Heart right ventricle (tissue), 16 donors: ENCODE results near the gene SERTAD2. TPM values are rescaled to one million over a fixed set of nuclear protein-coding genes. Genes with fewer than 3 reads are reported as not detected.

Experiments
- ATAC-seq, 8 donors: fragments of 200-7000 bp; cut with Tn5 transposase; one replicate each; pipeline ENCODE4 v1.9.1; 2020; ENCODE audit warnings: mild to moderate bottlenecking in 8 of 8, moderate library complexity in 8 of 8, moderate number of reproducible peaks in 1 of 8
- DNase-seq, 2 donors: peaks; one replicate each; pipeline ENCODE4 v3.0.0-alpha.2; 2020
- H3K27ac ChIP-seq, 10 donors: fragments of 200-600 bp; sonication (generic) in 2 of 10; one replicate each; pipeline versions ENCODE4 v1.5.0 to v1.8.0; 2020 to 2022; ENCODE audit warnings: mild to moderate bottlenecking in 3 of 10
- H3K27me3 ChIP-seq, 7 donors: fragments of 200-600 bp; one replicate each; pipeline ENCODE4 v1.8.0; 2021 to 2022; ENCODE audit warnings: mild to moderate bottlenecking in 2 of 7
- H3K36me3 ChIP-seq, 9 donors: fragments of 200-600 bp; sonication (generic) in 1 of 9; one replicate each; pipeline versions ENCODE4 v1.5.0 to v1.8.0; 2020 to 2022; ENCODE audit warnings: mild to moderate bottlenecking in 2 of 9
- H3K4me1 ChIP-seq, 9 donors: fragments of 200-600 bp; sonication (generic) in 1 of 9; one replicate each; pipeline versions ENCODE4 v1.5.0 to v1.8.0; 2020 to 2022; ENCODE audit warnings: mild to moderate bottlenecking in 4 of 9
- H3K4me3 ChIP-seq, 10 donors: fragments of 200-600 bp; sonication (generic) in 2 of 10; one replicate each; pipeline versions ENCODE4 v1.5.0 to v1.8.0; 2020 to 2022; ENCODE audit warnings: mild to moderate bottlenecking in 7 of 10, moderate library complexity in 2 of 10
- H3K9me3 ChIP-seq, 11 donors: fragments of 200-600 bp in 10 of 11; sonication (generic) in 2 of 11; one replicate each; pipeline versions ENCODE4 v1.5.0 to v1.8.0; 2013 to 2022; ENCODE audit warnings: mild to moderate bottlenecking in 2 of 11, control low read depth in 1 of 11, moderate library complexity in 1 of 11
- CTCF ChIP-seq, 9 donors: fragments of 200-600 bp; sonication (generic) in 2 of 9; IDR thresholded peaks; one replicate each; pipeline versions ENCODE4 v1.5.0 to v1.8.0; 2021 to 2022; ENCODE audit warnings: antibody characterized with exemption in 9 of 9, mild to moderate bottlenecking in 5 of 9, moderate library complexity in 1 of 9
- WGBS, 2 donors: extraction: QIAGEN DNeasy Blood & Tissue Kit; methylation state at CpG; one replicate each; pipeline ENCODE4 v1.1.7; 2013; ENCODE audit warnings: inconsistent platforms in 1 of 2; 5-methylcytosine and 5-hydroxymethylcytosine counted together
- intact Hi-C, 10 donors: fragments of 100-400 bp; cut with DNase I; formaldehyde crosslinking; loops; one replicate each; pipeline versions ENCODE4 v1.11.1 to v1.14.2; 2022
- polyA plus RNA-seq, 2 donors: library from polyadenylated mRNA; stranded (reverse); fragments of 200-250 nt; gene quantifications; one replicate each; pipeline ENCODE4 v1.2.3, GENCODE V29; 2013
- total RNA-seq, 10 donors: library from RNA; stranded (reverse); fragmentation: NEBNext Ultra II Directional in 3 of 10; extraction: Animal tissue kit (Norgen Biotek cat#: 25700) in 3 of 10; gene quantifications; one replicate each; pipeline versions ENCODE4 v1.2.1 to v1.2.4, GENCODE V29; 2021 to 2023
- donor health status: Arrhythmogenic right ventricular cardiomyopathy.
- donor health status: ischemic (EF 13 %, LVEDD 7.1; RV severe dilation, severe dysfunction).
- donor health status: healthy with polysubstance abuse.
- donor health status: DM: no; HTN: yes; CAD: no.
- donor health status: DM: no; HTN: no; CAD: no.
- donor health status: ischemic (EF 25% LVEDD 6.9; RV normal size, moderate dysfunction).
- donor health status: ischemic (EF 25% LVEDD 5.7; RV mildly dilated, moderate dysfunction).
- donor health status: healthy.
- donor health status: DM: yes; HTN: yes; CAD: no.
- donor health status: Ischemic cardiomyopathy.
- donor health status: ischemic (EF 35%, LVEDD 5.7; RV mildly dilated, moderate dysfunction).
- donor health status: nonischemic (EF 11% LVEDD 7.7; RV severe dilation, severe dysfunction).
- donor health status: DM: yes; HTN: yes; CAD: no.
- donor health status: PGD.
- donor health status: ischemic (EF 29% LVEDD 5.4; RV normal size, mild dysfunction).
- donor health status: nonischemic (EF 23%, LVEDD 6.1; RV moderate dilation, normal function).

The SERTAD2 gene
- total and polyA plus RNA-seq, 12 donors = 5.6 to 20.9 (median 16.0) TPM

DNA sequence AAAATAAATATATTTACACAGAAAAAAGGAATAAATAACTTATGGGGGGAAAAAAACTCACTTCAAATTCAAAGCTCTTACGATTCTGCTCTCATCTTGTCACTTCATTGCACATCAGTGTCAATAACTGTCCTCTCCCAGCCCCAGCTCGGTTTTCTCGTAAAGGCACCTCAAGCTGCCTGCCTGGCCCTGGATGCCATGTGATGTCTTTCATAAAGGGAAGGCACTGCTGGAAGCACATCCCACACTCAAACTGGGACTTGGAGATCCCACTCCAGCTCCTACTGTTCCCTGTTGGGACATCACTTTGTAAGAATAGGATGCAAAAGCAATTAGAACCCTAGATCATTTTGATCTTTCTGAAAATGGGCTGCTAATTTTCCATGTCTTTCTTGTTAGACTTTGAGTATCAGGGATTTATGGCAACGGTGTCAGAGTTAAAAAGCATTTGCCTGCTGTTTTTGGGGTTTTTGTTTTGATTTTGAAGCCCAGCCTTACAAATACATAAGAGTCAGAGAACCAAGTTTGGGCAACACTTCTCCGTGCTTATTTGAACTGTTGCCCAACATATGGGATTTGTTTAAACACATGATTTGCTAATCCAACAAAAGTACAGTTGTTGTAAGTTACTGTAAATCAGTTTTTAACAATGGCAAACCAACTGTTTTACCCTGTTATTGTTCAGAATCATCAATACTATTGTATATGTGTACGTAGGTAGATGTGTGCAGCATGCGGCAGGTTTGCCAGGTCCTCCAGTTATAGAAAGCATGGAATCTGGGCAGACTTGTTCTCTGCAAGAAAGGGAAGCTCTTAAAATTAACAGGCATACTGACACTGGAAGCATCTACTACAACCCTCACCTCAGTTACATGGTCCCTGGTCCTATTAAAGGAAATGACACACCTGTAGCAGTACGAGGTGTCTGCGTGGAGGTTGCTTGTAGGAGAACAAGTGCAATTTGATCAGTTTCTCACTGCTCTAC is 20.6 kb downstream of the SERTAD2 start:
- no peak for TF ChIP-seq CTCF (IDR thresholded peaks at IDR 0.05)
- Histone ChIP-seq H3K36me3 (peaks cover 0 to 62% (median 22%) of the 10 kb centered on the region in 9 donors), H3K4me1 (peaks cover 0 to 44% (median 12%) of the 10 kb centered on the region in 9 donors), H3K27ac (no peak overlapping the region), H3K9me3 (no peaks in the 10 kb centered on the region), H3K27me3 (no peaks in the 10 kb centered on the region), H3K4me3 (no peak overlapping the region)
- DNase-seq = no peak
- no peak for ATAC-seq
- intact Hi-C loops = loop anchor here in 1 of 10 donors (10.0 kb wide), 1 partner anchor 108 kb away; the partner anchor contains the start of gene AFTPH
- 91% methylated on average over 9 of the region's 9 CpGs for WGBS, 2 donors

- Histone ChIP-seq H3K27me3 (no peaks in the 10 kb centered on the region), H3K27ac (no peak overlapping the region), H3K4me3 (no peak overlapping the region), H3K9me3 (no peaks in the 10 kb centered on the region), H3K4me1 (peaks cover 0 to 31% (median 9%) of the 10 kb centered on the region in 9 donors), H3K36me3 (peaks cover 0 to 62% (median 22%) of the 10 kb centered on the region in 9 donors)
- DNase-seq (no peak), ATAC-seq (no peak)
- WGBS, 2 donors = 95 to 96% methylated on average over 3 of the region's 3 CpGs
- intact Hi-C loops = loop anchor here in 1 of 10 donors (10.0 kb wide), 1 partner anchor 107 kb away; the partner anchor contains the start of gene AFTPH
- no peak for TF ChIP-seq CTCF (IDR thresholded peaks at IDR 0.05)
These were observed 21.9 kb downstream of the SERTAD2 start for GRCh38 chr2:64631771-64632170.

DNA sequence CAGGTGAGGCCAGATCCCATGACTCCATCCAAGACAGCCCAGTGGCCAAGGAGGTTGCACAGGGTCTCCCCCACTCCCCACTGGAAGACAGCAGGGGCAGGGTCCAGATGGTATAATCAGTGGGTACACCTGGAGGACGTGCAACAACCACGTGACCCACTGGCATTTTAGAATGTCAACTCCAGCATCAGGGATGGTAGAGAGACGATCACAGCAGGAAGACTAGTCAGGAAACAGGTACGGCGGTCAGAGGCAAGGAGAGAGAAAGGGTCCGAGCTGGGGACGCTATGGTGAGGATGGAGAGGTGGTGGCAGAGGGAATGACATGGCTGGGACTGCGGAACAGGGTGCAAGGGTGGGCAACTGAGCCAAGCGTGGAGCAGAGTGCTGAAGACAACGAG is 23.0 kb downstream of the SERTAD2 start:
- 90 to 94% methylated on average over 10 of the region's 10 CpGs for WGBS, 2 donors
- intact Hi-C loops = loop anchor here in 1 of 10 donors (10.0 kb wide), 1 partner anchor 106 kb away; the partner anchor contains the start of gene AFTPH
- Histone ChIP-seq H3K27ac (no peak overlapping the region), H3K4me1 (peaks cover 0 to 21% (median 8%) of the 10 kb centered on the region in 9 donors), H3K27me3 (no peaks in the 10 kb centered on the region), H3K36me3 (peaks cover 0 to 53% (median 13%) of the 10 kb centered on the region in 9 donors), H3K9me3 (no peaks in the 10 kb centered on the region), H3K4me3 (no peak overlapping the region)
- DNase-seq (no peak), ATAC-seq (no peak)
- no peak for TF ChIP-seq CTCF (IDR thresholded peaks at IDR 0.05)

GRCh38 chr2:64629875-64630274 is 23.8 kb downstream of the SERTAD2 start:
- no peak overlapping the region for H3K27ac ChIP-seq
- no peaks in the 10 kb centered on the region for H3K27me3 ChIP-seq
- intact Hi-C loops = loop anchor here in 1 of 10 donors (10.0 kb wide), 1 partner anchor 105 kb away; the partner anchor contains the start of gene AFTPH
- no peak overlapping the region for H3K4me3 ChIP-seq
- ATAC-seq (no peak), DNase-seq (no peak)
- peaks cover 0 to 45% (median 4%) of the 10 kb centered on the region in 9 donors for H3K36me3 ChIP-seq
- no peak for TF ChIP-seq CTCF (IDR thresholded peaks at IDR 0.05)
- H3K9me3 ChIP-seq = no peaks in the 10 kb centered on the region
- peaks cover 0 to 18% (median 8%) of the 10 kb centered on the region in 9 donors for H3K4me1 ChIP-seq
- WGBS, 2 donors = 85 to 88% methylated on average over 7 of the region's 7 CpGs
